ENCODE measurements around the gene CD47. TPM values are rescaled to one million over a fixed set of nuclear protein-coding genes. Genes with fewer than 3 reads are reported as not detected.

Gene CD47
- total RNA-seq, 1 donor from 2014 or later: 44.8 TPM

DNA sequence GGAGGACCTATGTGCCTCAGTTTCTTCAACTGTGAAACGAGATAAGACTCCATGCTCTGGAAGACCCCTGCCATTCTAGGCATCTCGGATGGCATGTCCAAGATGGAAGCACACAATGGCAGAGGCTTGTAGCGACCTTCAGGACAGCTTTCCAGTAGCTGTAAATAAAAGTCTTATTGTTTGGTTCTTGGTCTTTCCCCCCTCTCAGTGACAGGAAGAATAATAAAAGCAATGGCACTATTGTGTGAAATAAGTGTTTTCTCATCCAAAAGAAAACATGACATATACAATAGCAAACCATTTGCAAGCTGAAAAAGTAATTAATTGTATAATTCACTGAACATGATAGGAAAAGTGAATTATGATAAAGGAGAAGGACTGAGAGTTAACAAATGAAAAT is 32.5 kb upstream of the CD47 start:
- H3K27me3 Mint-ChIP-seq (ENCODE audit: unreplicated experiment): peaks cover 10% of the 10 kb centered on the region
- H3K36me3 Mint-ChIP-seq (ENCODE audit: unreplicated experiment): no peaks in the 10 kb centered on the region
- H3K4me1 Mint-ChIP-seq (ENCODE audit: unreplicated experiment): no peaks in the 10 kb centered on the region
- TF ChIP-seq, protein P1, sequence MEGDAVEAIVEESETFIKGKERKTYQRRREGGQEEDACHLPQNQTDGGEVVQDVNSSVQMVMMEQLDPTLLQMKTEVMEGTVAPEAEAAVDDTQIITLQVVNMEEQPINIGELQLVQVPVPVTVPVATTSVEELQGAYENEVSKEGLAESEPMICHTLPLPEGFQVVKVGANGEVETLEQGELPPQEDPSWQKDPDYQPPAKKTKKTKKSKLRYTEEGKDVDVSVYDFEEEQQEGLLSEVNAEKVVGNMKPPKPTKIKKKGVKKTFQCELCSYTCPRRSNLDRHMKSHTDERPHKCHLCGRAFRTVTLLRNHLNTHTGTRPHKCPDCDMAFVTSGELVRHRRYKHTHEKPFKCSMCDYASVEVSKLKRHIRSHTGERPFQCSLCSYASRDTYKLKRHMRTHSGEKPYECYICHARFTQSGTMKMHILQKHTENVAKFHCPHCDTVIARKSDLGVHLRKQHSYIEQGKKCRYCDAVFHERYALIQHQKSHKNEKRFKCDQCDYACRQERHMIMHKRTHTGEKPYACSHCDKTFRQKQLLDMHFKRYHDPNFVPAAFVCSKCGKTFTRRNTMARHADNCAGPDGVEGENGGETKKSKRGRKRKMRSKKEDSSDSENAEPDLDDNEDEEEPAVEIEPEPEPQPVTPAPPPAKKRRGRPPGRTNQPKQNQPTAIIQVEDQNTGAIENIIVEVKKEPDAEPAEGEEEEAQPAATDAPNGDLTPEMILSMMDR (IDR thresholded peaks at IDR 0.05): no peak
- H3K4me3 Mint-ChIP-seq (ENCODE audit: unreplicated experiment): no peak overlapping the region
- no peak for DNase-seq (ENCODE audit: extremely low spot score, unreplicated experiment)
- H3K27ac Mint-ChIP-seq (ENCODE audit: unreplicated experiment): no peak overlapping the region
- peaks cover 8% of the 10 kb centered on the region for H3K9me3 Mint-ChIP-seq (ENCODE audit: unreplicated experiment)

DNA sequence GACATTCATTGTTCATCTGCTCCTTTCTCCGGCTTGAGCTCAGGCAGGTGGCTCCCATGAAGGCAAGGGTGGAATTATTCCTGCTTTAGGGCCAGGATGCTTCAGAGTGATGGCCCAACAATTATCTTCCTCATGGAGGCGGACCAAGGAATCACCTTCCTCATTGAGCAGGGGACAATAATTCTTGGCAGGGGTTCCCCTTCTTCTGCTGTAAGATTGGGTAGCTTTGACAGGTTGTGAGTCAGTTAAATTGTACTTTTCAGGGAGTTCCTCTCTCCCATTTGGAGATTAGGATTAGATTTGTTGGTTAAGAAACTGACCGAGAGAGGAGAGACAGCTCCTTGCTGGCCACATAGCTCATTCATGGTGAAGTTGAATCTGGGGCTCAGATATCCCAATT is 31.4 kb upstream of the CD47 start:
- no peaks in the 10 kb centered on the region for H3K36me3 Mint-ChIP-seq (ENCODE audit: unreplicated experiment)
- H3K27me3 Mint-ChIP-seq (ENCODE audit: unreplicated experiment): peaks cover 18% of the 10 kb centered on the region
- no peak overlapping the region for H3K27ac Mint-ChIP-seq (ENCODE audit: unreplicated experiment)
- TF ChIP-seq, protein P1 (IDR thresholded peaks at IDR 0.05): no peak
- peaks cover 8% of the 10 kb centered on the region for H3K9me3 Mint-ChIP-seq (ENCODE audit: unreplicated experiment)
- H3K4me3 Mint-ChIP-seq (ENCODE audit: unreplicated experiment): no peak overlapping the region
- no peaks in the 10 kb centered on the region for H3K4me1 Mint-ChIP-seq (ENCODE audit: unreplicated experiment)
- no peak for DNase-seq (ENCODE audit: extremely low spot score, unreplicated experiment)

DNA sequence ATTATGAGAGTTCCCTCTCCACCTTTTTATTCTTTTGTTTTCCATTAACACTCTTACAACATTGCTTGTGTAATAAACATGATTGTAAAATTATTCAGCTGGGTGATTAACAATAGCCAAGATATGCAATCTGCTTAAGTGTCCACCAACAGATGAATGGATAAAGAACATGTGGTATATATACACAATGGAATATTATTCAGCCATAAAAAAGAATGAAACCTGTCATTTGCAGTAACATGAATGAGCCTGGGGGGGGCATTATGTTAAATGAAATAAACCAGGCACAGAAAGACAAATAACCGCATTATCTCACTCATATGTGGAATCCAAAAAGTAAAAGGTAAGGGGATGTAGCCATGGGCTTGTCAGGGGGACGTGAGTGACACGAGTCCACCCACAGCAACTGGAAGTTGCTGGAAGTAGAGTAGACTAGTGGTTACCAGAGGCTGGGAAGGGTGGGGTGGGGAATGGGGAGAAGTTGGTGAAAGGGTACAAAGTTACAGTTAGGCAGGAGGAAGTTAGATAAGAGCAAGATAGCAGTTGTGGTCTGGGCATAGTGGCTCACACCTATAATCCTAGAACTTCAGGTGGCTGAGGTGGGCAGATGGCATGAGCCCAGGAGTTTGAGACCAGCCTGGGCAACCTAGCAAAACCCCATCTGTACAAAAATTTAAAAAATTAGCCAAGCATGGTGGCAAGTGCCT is 28.7 kb upstream of the CD47 start:
- Mint-ChIP-seq H3K4me1 (ENCODE audit: unreplicated experiment) (no peaks in the 10 kb centered on the region), H3K4me3 (ENCODE audit: unreplicated experiment) (no peak overlapping the region), H3K36me3 (ENCODE audit: unreplicated experiment) (no peaks in the 10 kb centered on the region), H3K9me3 (ENCODE audit: unreplicated experiment) (peaks cover 8% of the 10 kb centered on the region), H3K27me3 (ENCODE audit: unreplicated experiment) (peaks cover 20% of the 10 kb centered on the region), H3K27ac (ENCODE audit: unreplicated experiment) (no peak overlapping the region)
- DNase-seq (ENCODE audit: extremely low spot score, unreplicated experiment): no peak
- TF ChIP-seq, protein P1 (IDR thresholded peaks at IDR 0.05): no peak

DNA sequence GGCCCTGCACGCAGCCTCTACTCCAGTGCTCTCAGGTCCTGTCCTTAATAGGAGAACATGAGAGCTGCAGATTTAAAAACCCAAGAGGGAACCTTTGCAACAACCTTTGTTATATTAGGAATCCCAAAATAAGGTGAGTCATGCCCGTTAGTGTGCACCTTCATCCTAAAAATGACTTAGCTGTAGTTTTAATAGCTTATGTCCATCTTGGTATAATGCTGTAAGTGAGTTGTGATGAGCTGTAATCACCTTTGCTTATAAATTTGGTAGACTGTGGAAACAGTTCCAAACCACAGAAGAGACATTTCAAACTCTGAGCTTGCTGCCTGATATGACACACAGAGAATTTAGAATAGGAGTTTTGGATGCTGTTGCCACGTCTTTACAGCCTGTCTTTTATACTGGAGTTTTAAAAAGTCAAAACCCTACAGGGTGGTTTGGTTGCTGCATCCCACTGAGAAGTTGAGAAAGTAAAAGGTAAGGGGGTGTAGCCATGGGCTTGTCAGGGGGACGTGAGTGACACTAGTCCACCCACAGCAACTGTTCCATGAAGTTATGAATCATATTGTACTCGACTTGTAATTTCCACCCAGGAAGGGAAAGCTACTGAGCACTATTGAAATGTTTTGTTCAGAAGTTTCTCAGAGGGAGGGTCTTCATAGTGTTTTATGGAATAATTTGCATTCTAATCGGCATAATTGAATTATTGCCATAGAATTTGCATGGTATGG is 27.4 kb upstream of the CD47 start:
- no peak overlapping the region for H3K4me3 Mint-ChIP-seq (ENCODE audit: unreplicated experiment)
- H3K36me3 Mint-ChIP-seq (ENCODE audit: unreplicated experiment): no peaks in the 10 kb centered on the region
- DNase-seq (ENCODE audit: extremely low spot score, unreplicated experiment): no peak
- TF ChIP-seq, protein P1 (IDR thresholded peaks at IDR 0.05): no peak
- H3K4me1 Mint-ChIP-seq (ENCODE audit: unreplicated experiment): no peaks in the 10 kb centered on the region
- peaks cover 20% of the 10 kb centered on the region for H3K27me3 Mint-ChIP-seq (ENCODE audit: unreplicated experiment)
- no peak overlapping the region for H3K27ac Mint-ChIP-seq (ENCODE audit: unreplicated experiment)
- H3K9me3 Mint-ChIP-seq (ENCODE audit: unreplicated experiment): peaks cover 8% of the 10 kb centered on the region

DNA sequence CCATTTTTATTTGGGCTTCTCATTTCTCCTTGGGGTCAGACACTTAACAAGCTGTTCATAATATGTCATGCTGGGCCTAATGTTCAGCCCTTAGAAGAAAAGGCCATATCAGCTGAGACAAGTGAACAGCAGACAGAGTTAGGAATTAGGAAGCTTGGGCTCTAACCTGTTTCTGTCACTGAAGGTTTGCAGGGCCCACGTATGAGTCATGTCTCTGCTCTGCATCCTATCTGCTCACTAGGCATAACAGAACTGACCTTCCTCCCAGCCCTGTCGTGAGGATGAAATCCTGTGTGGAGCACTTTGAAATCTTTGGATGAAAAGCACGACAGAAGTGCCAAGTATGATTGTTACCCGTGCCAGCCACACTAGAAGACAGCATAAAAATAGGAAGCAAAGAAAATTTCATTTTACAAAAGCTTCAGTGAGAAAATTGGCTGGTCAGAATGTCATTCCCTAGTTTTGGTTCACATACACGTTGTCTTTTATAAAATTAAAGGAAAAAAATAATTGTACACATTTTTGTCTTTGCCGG is 26.5 kb upstream of the CD47 start:
- Mint-ChIP-seq H3K27me3 (ENCODE audit: unreplicated experiment) (peaks cover 19% of the 10 kb centered on the region), H3K36me3 (ENCODE audit: unreplicated experiment) (no peaks in the 10 kb centered on the region), H3K9me3 (ENCODE audit: unreplicated experiment) (peaks cover 8% of the 10 kb centered on the region), H3K27ac (ENCODE audit: unreplicated experiment) (no peak overlapping the region), H3K4me3 (ENCODE audit: unreplicated experiment) (no peak overlapping the region), H3K4me1 (ENCODE audit: unreplicated experiment) (no peaks in the 10 kb centered on the region)
- TF ChIP-seq, protein P1 (IDR thresholded peaks at IDR 0.05): no peak
- DNase-seq (ENCODE audit: extremely low spot score, unreplicated experiment): no peak

All from osteocyte (in vitro differentiated cells).